CD4-positive, CD25-positive, alpha-beta regulatory T cell (primary cell): ENCODE data around the gene RAB7A. TPM values are rescaled to one million over a fixed set of nuclear protein-coding genes. Genes with fewer than 3 reads are reported as not detected.

Source experiments
- ATAC-seq, 2 donors: fragments of 150-1000 bp; cut with Tn5 transposase; one replicate each; pipeline ENCODE4 v1.10.0; 2021; ENCODE audit warnings: low read depth in 2 of 2, moderate number of reproducible peaks in 2 of 2, moderate library complexity in 1 of 2
- DNase-seq, 3 donors: peaks; one replicate each; pipeline versions ENCODE4 v3.0.0 to v3.0.0-alpha.2; 2012 to 2022; ENCODE audit warnings: mixed read lengths in 1 of 3
- H3K27ac ChIP-seq: one replicate; pipeline ENCODE4 v1.7.0; 2013; ENCODE audit warnings: mild to moderate bottlenecking, low read length; ENCODE audit not compliant: insufficient read depth, poor library complexity, severe bottlenecking
- H3K27me3 ChIP-seq: one replicate; pipeline ENCODE4 v1.7.0; 2013; ENCODE audit warnings: low read length; ENCODE audit not compliant: control insufficient read depth, insufficient read depth
- H3K36me3 ChIP-seq: one replicate; pipeline ENCODE4 v1.7.0; 2013; ENCODE audit warnings: mild to moderate bottlenecking, low read length, moderate library complexity; ENCODE audit not compliant: control insufficient read depth, insufficient read depth
- H3K4me1 ChIP-seq: 2 replicates; pipeline ENCODE4 v1.7.0; 2013; ENCODE audit warnings: mild to moderate bottlenecking, low read length; ENCODE audit not compliant: insufficient read depth, control insufficient read depth, poor library complexity, severe bottlenecking
- H3K4me3 ChIP-seq: one replicate; pipeline ENCODE4 v1.7.0; 2013; ENCODE audit warnings: low read depth, mild to moderate bottlenecking, low read length, moderate library complexity
- H3K9me3 ChIP-seq, 2 experiments: 1 replicate in 1 of 2; 2 replicates in 1 of 2; pipeline ENCODE4 v1.7.0; 2013; ENCODE audit warnings: low read length in 2 of 2, mild to moderate bottlenecking in 1 of 2, moderate library complexity in 1 of 2; ENCODE audit not compliant: control insufficient read depth in 2 of 2
- H3K27ac Mint-ChIP-seq, 3 donors: one replicate each; pipeline ENCODE4 v1.8.0; 2020 to 2022; ENCODE audit warnings: mild to moderate bottlenecking in 3 of 3, mixed read lengths in 3 of 3, moderate library complexity in 2 of 3
- H3K27me3 Mint-ChIP-seq: one replicate; pipeline ENCODE4 v1.8.0; 2022; ENCODE audit warnings: mild to moderate bottlenecking, mixed read lengths
- H3K36me3 Mint-ChIP-seq: one replicate; pipeline ENCODE4 v1.8.0; 2020; ENCODE audit warnings: mixed read lengths
- H3K4me1 Mint-ChIP-seq, 4 donors: one replicate each; pipeline ENCODE4 v1.8.0; 2020 to 2022; ENCODE audit warnings: mixed read lengths in 4 of 4, mild to moderate bottlenecking in 1 of 4
- H3K4me3 Mint-ChIP-seq, 4 donors: one replicate each; pipeline ENCODE4 v1.8.0; 2020 to 2022; ENCODE audit warnings: mild to moderate bottlenecking in 4 of 4, mixed read lengths in 4 of 4, moderate library complexity in 3 of 4
- H3K9me3 Mint-ChIP-seq, 7 donors: one replicate each; pipeline ENCODE4 v1.8.0; 2020 to 2022; ENCODE audit warnings: mixed read lengths in 7 of 7, mild to moderate bottlenecking in 3 of 7, moderate library complexity in 2 of 7
- polyA plus RNA-seq, 4 donors: library from polyadenylated mRNA; unstranded; fragments of 300-500 nt; fragmentation: Illumina TruSeq; gene quantifications; one replicate each; pipeline ENCODE4 v1.2.3, GENCODE V29; 2021
- total RNA-seq: library from RNA; stranded (reverse); gene quantifications from one replicate; pipeline ENCODE4 v1.2.3, GENCODE V29; 2022

RAB7A gene
- total and polyA plus RNA-seq, 5 donors from 2014 or later = 156 to 200 (median 180) TPM

- no peaks in the 10 kb centered on the region for H3K9me3 Mint-ChIP-seq
- Histone ChIP-seq H3K4me1 (peaks cover 19% of the 10 kb centered on the region), H3K4me3 (no peak overlapping the region), H3K27me3 (no peaks in the 10 kb centered on the region), H3K36me3 (no peaks in the 10 kb centered on the region), H3K27ac (no peak overlapping the region), H3K9me3 (no peaks in the 10 kb centered on the region)
- no peaks in the 10 kb centered on the region for H3K36me3 Mint-ChIP-seq
- H3K4me3 Mint-ChIP-seq = peak overlapping the region in 2 of 4 donors; percentile 66 to 70
- no peak for DNase-seq
- no peak for ATAC-seq
- no peaks in the 10 kb centered on the region for H3K27me3 Mint-ChIP-seq
- peaks cover 0 to 21% (median 11%) of the 10 kb centered on the region in 4 donors for H3K4me1 Mint-ChIP-seq
- H3K27ac Mint-ChIP-seq = peak overlapping the region in 2 of 3 donors; percentile 54 to 59
Observed at GRCh38 chr3:128844502-128844901, 118.5 kb downstream of the RAB7A start.

GRCh38 chr3:128845119-128845777, 119.3 kb downstream of the RAB7A start:
- peak overlapping the region; percentile 37 for H3K4me3 ChIP-seq
- H3K4me1 Mint-ChIP-seq = peaks cover 0 to 21% (median 11%) of the 10 kb centered on the region in 4 donors
- peak overlapping the region; percentile 70 to 92 (median 88) for H3K4me3 Mint-ChIP-seq
- ATAC-seq = no peak
- no peaks in the 10 kb centered on the region for H3K27me3 Mint-ChIP-seq
- no peak for DNase-seq
- H3K9me3 ChIP-seq = no peaks in the 10 kb centered on the region
- no peaks in the 10 kb centered on the region for H3K36me3 ChIP-seq
- H3K27me3 ChIP-seq = no peaks in the 10 kb centered on the region
- H3K4me1 ChIP-seq = peaks cover 19% of the 10 kb centered on the region
- peak overlapping the region in 2 of 3 donors; percentile 54 to 80 for H3K27ac Mint-ChIP-seq
- H3K36me3 Mint-ChIP-seq = no peaks in the 10 kb centered on the region
- no peak overlapping the region for H3K27ac ChIP-seq
- no peaks in the 10 kb centered on the region for H3K9me3 Mint-ChIP-seq

GRCh38 chr3:128845778-128846485, 119.9 kb downstream of the RAB7A start:
- Histone ChIP-seq H3K9me3 (no peaks in the 10 kb centered on the region), H3K36me3 (no peaks in the 10 kb centered on the region), H3K4me3 (peak overlapping the region; percentile 44), H3K27ac (peak overlapping the region; percentile 53), H3K27me3 (no peaks in the 10 kb centered on the region), H3K4me1 (peaks cover 19% of the 10 kb centered on the region)
- Mint-ChIP-seq H3K4me1 (peaks cover 0 to 21% (median 11%) of the 10 kb centered on the region in 4 donors), H3K27me3 (no peaks in the 10 kb centered on the region), H3K36me3 (no peaks in the 10 kb centered on the region), H3K9me3 (no peaks in the 10 kb centered on the region), H3K4me3 (peak overlapping the region; percentile 70 to 92 (median 88)), H3K27ac (peak overlapping the region; percentile 90 to 93 (median 92))
- DNase-seq = peak; percentile 76 to 81 (median 76)
- peak; percentile 82 to 83 for ATAC-seq

- H3K4me3 Mint-ChIP-seq = peak overlapping the region in 3 of 4 donors; percentile 72 to 92 (median 87)
- H3K27me3 ChIP-seq = no peaks in the 10 kb centered on the region
- H3K4me1 Mint-ChIP-seq = peaks cover 0 to 21% (median 11%) of the 10 kb centered on the region in 4 donors
- H3K36me3 Mint-ChIP-seq = no peaks in the 10 kb centered on the region
- H3K4me3 ChIP-seq = peak overlapping the region; percentile 44
- ATAC-seq (peak; percentile 4 to 5), DNase-seq (no peak)
- H3K9me3 Mint-ChIP-seq = peaks cover 0 to 3% (median 0%) of the 10 kb centered on the region in 7 donors
- H3K27ac ChIP-seq = no peak overlapping the region
- peaks cover 19% of the 10 kb centered on the region for H3K4me1 ChIP-seq
- no peaks in the 10 kb centered on the region for H3K36me3 ChIP-seq
- no peaks in the 10 kb centered on the region for H3K9me3 ChIP-seq
- peak overlapping the region; percentile 90 to 93 (median 92) for H3K27ac Mint-ChIP-seq
- H3K27me3 Mint-ChIP-seq = no peaks in the 10 kb centered on the region
Observed at GRCh38 chr3:128846486-128846891, 120.5 kb downstream of the RAB7A start.

- Histone ChIP-seq H3K27me3 (no peaks in the 10 kb centered on the region), H3K36me3 (no peaks in the 10 kb centered on the region), H3K4me1 (peaks cover 19% of the 10 kb centered on the region), H3K9me3 (no peaks in the 10 kb centered on the region), H3K4me3 (no peak overlapping the region), H3K27ac (no peak overlapping the region)
- Mint-ChIP-seq H3K36me3 (no peaks in the 10 kb centered on the region), H3K27me3 (no peaks in the 10 kb centered on the region), H3K9me3 (peaks cover 0 to 3% (median 0%) of the 10 kb centered on the region in 7 donors), H3K4me3 (peak overlapping the region in 1 of 4 donors; percentile 22), H3K27ac (no peak overlapping the region), H3K4me1 (peaks cover 0 to 21% (median 11%) of the 10 kb centered on the region in 4 donors)
- ATAC-seq (no peak), DNase-seq (no peak)
Observed at GRCh38 chr3:128847666-128848370, 121.8 kb downstream of the RAB7A start.

- Mint-ChIP-seq H3K9me3 (peaks cover 0 to 5% (median 0%) of the 10 kb centered on the region in 7 donors), H3K27me3 (no peaks in the 10 kb centered on the region), H3K27ac (no peak overlapping the region), H3K4me1 (peaks cover 0 to 21% (median 11%) of the 10 kb centered on the region in 4 donors), H3K4me3 (no peak overlapping the region), H3K36me3 (no peaks in the 10 kb centered on the region)
- Histone ChIP-seq H3K4me3 (no peak overlapping the region), H3K9me3 (peaks cover 0 to 5% of the 10 kb centered on the region in 2 experiments), H3K36me3 (no peaks in the 10 kb centered on the region), H3K4me1 (peaks cover 19% of the 10 kb centered on the region), H3K27ac (no peak overlapping the region), H3K27me3 (no peaks in the 10 kb centered on the region)
- DNase-seq (no peak), ATAC-seq (no peak)
Observed at GRCh38 chr3:128848936-128849335, 123.0 kb downstream of the RAB7A start.

- Histone ChIP-seq H3K36me3 (no peaks in the 10 kb centered on the region), H3K4me3 (no peak overlapping the region), H3K27ac (no peak overlapping the region), H3K27me3 (no peaks in the 10 kb centered on the region), H3K9me3 (peaks cover 9 to 15% of the 10 kb centered on the region in 2 experiments), H3K4me1 (peaks cover 19% of the 10 kb centered on the region)
- ATAC-seq (no peak), DNase-seq (no peak)
- peaks cover 0 to 8% (median 2%) of the 10 kb centered on the region in 7 donors for H3K9me3 Mint-ChIP-seq
- H3K36me3 Mint-ChIP-seq = no peaks in the 10 kb centered on the region
- H3K4me1 Mint-ChIP-seq = peaks cover 0 to 19% (median 10%) of the 10 kb centered on the region in 4 donors
- no peaks in the 10 kb centered on the region for H3K27me3 Mint-ChIP-seq
- H3K27ac Mint-ChIP-seq = no peak overlapping the region
- peak overlapping the region in 1 of 4 donors; percentile 74 for H3K4me3 Mint-ChIP-seq
Observed at GRCh38 chr3:128849911-128850455, 124.0 kb downstream of the RAB7A start.
